Trophoblast cell (in vitro differentiated cells and primary cell): ENCODE measurements around the gene C19orf44.

Experiments used
- DNase-seq, 2 donors: peaks; one replicate each; pipeline ENCODE4 v3.0.0-alpha.2; 2016
- H2AFZ ChIP-seq: 2 replicates; pipeline ENCODE4 v1.6.1; 2013; ENCODE audit warnings: low read length, moderate library complexity, mild to moderate bottlenecking; ENCODE audit not compliant: insufficient read depth, poor library complexity
- H2AK5ac ChIP-seq: 2 replicates; pipeline ENCODE4 v1.6.1; 2013; ENCODE audit warnings: mild to moderate bottlenecking, low read length
- H2BK120ac ChIP-seq: 2 replicates; pipeline ENCODE4 v1.6.1; 2013; ENCODE audit warnings: low read length, mild to moderate bottlenecking, moderate library complexity; ENCODE audit not compliant: insufficient read depth, poor library complexity
- H2BK12ac ChIP-seq: 2 replicates; pipeline ENCODE4 v1.6.1; 2013; ENCODE audit warnings: mild to moderate bottlenecking, low read length, moderate library complexity
- H2BK5ac ChIP-seq: 2 replicates; pipeline ENCODE4 v1.6.1; 2013; ENCODE audit warnings: low read length, low read depth, moderate library complexity, mild to moderate bottlenecking; ENCODE audit not compliant: poor library complexity
- H3K14ac ChIP-seq: 2 replicates; pipeline ENCODE4 v1.6.1; 2013; ENCODE audit warnings: mild to moderate bottlenecking, low read length
- H3K18ac ChIP-seq: 2 replicates; pipeline ENCODE4 v1.6.1; 2013; ENCODE audit warnings: mild to moderate bottlenecking, low read length
- H3K23ac ChIP-seq: 2 replicates; pipeline ENCODE4 v1.6.1; 2013; ENCODE audit warnings: low read length
- H3K27ac ChIP-seq: 2 replicates; pipeline ENCODE4 v1.5.1; 2013; ENCODE audit warnings: low read depth, mild to moderate bottlenecking, inconsistent platforms, low read length, moderate library complexity
- H3K27me3 ChIP-seq: 2 replicates; pipeline ENCODE4 v1.6.1; 2013; ENCODE audit warnings: inconsistent platforms, mild to moderate bottlenecking, low read length, moderate library complexity; ENCODE audit not compliant: insufficient read depth
- H3K36me3 ChIP-seq, 2 experiments: 1 replicate in 1 of 2; 2 replicates in 1 of 2; pipeline ENCODE4 v1.6.1; 2013; ENCODE audit warnings: low read length in 2 of 2, mild to moderate bottlenecking in 2 of 2, moderate library complexity in 1 of 2; ENCODE audit not compliant: insufficient read depth in 2 of 2, control insufficient read depth in 1 of 2
- H3K4ac ChIP-seq: 2 replicates; pipeline ENCODE4 v1.6.1; 2013; ENCODE audit warnings: low read depth, mild to moderate bottlenecking, low read length, moderate library complexity
- H3K4me1 ChIP-seq, 2 experiments: 1 replicate in 1 of 2; 2 replicates in 1 of 2; pipeline ENCODE4 v1.6.1; 2013; ENCODE audit warnings: low read length in 2 of 2, mild to moderate bottlenecking in 2 of 2, moderate library complexity in 1 of 2; ENCODE audit not compliant: insufficient read depth in 2 of 2, control insufficient read depth in 1 of 2
- H3K4me2 ChIP-seq: 2 replicates; pipeline ENCODE4 v1.6.1; 2013; ENCODE audit warnings: inconsistent platforms, mild to moderate bottlenecking, low read length, moderate library complexity
- H3K4me3 ChIP-seq: 2 replicates; pipeline ENCODE4 v1.5.1; 2013; ENCODE audit warnings: mild to moderate bottlenecking, low read depth, low read length, inconsistent platforms
- H3K79me1 ChIP-seq: one replicate; pipeline ENCODE4 v1.6.1; 2013; ENCODE audit warnings: low read length
- H3K79me2 ChIP-seq: 2 replicates; pipeline ENCODE4 v1.6.1; 2013; ENCODE audit warnings: low read length, mild to moderate bottlenecking; ENCODE audit not compliant: control insufficient read depth, insufficient read depth, poor library complexity
- H3K9ac ChIP-seq: 2 replicates; pipeline ENCODE4 v1.6.1; 2013; ENCODE audit warnings: mild to moderate bottlenecking, low read length
- H3K9me3 ChIP-seq: 2 replicates; pipeline ENCODE4 v1.6.1; 2013; ENCODE audit warnings: low read depth, mild to moderate bottlenecking, control low read depth, inconsistent platforms, low read length; ENCODE audit not compliant: insufficient read depth
- H4K12ac ChIP-seq: 2 replicates; pipeline ENCODE4 v1.6.1; 2013; ENCODE audit warnings: low read depth, mild to moderate bottlenecking, low read length, moderate library complexity
- H4K8ac ChIP-seq: 2 replicates; pipeline ENCODE4 v1.6.1; 2013; ENCODE audit warnings: low read depth, mild to moderate bottlenecking, low read length, moderate library complexity
- H4K91ac ChIP-seq: one replicate; pipeline ENCODE4 v1.6.1; 2013; ENCODE audit warnings: low read depth, mild to moderate bottlenecking, low read length, moderate library complexity
- WGBS: extraction: QIAGEN DNeasy Blood & Tissue Kit; methylation state at CpG from one replicate; pipeline ENCODE4 v1.1.7; 2013; ENCODE audit warnings: missing lambda C conversion rate; ENCODE audit not compliant: insufficient read length, insufficient coverage; ENCODE audit errors: extremely low coverage; 5-methylcytosine and 5-hydroxymethylcytosine counted together

The C19orf44 gene

GRCh38 chr19:16524991-16525734 is 29.0 kb downstream of the C19orf44 start:
- no CpG with 5 or more reads among the region's 54 CpGs for WGBS
- H3K27ac ChIP-seq = no peak overlapping the region
- H2BK12ac ChIP-seq = no peak overlapping the region
- no peaks in the 10 kb centered on the region for H3K79me2 ChIP-seq
- no peak overlapping the region for H4K12ac ChIP-seq
- H3K79me1 ChIP-seq = peaks cover 3% of the 10 kb centered on the region
- H4K8ac ChIP-seq = no peak overlapping the region
- H4K91ac ChIP-seq = no peak overlapping the region
- no peak overlapping the region for H3K14ac ChIP-seq
- H3K4me1 ChIP-seq = peaks cover 12 to 15% of the 10 kb centered on the region in 2 experiments
- no peak overlapping the region for H2BK5ac ChIP-seq
- no peak overlapping the region for H3K18ac ChIP-seq
- no peak overlapping the region for H3K9ac ChIP-seq
- DNase-seq = no peak
- no peak overlapping the region for H3K23ac ChIP-seq
- no peak overlapping the region for H2AFZ ChIP-seq
- peaks cover 82 to 85% of the 10 kb centered on the region in 2 experiments for H3K36me3 ChIP-seq
- peaks cover 7% of the 10 kb centered on the region for H3K9me3 ChIP-seq
- no peak overlapping the region for H3K4ac ChIP-seq
- no peak overlapping the region for H2BK120ac ChIP-seq
- H2AK5ac ChIP-seq = no peak overlapping the region
- H3K4me3 ChIP-seq = no peak overlapping the region
- H3K27me3 ChIP-seq = no peaks in the 10 kb centered on the region
- H3K4me2 ChIP-seq = no peak overlapping the region

- Histone ChIP-seq H3K79me2 (no peaks in the 10 kb centered on the region), H2AK5ac (no peak overlapping the region), H4K91ac (no peak overlapping the region), H3K4me3 (no peak overlapping the region), H3K18ac (no peak overlapping the region), H3K27me3 (no peaks in the 10 kb centered on the region), H2BK120ac (no peak overlapping the region), H3K27ac (no peak overlapping the region), H3K4me2 (no peak overlapping the region), H3K4me1 (peaks cover 12 to 15% of the 10 kb centered on the region in 2 experiments), H3K14ac (no peak overlapping the region), H3K4ac (no peak overlapping the region), H4K12ac (no peak overlapping the region), H4K8ac (no peak overlapping the region), H2BK12ac (no peak overlapping the region), H3K9ac (no peak overlapping the region), H3K79me1 (peaks cover 3% of the 10 kb centered on the region), H3K9me3 (peaks cover 3% of the 10 kb centered on the region), H3K36me3 (peaks cover 82 to 85% of the 10 kb centered on the region in 2 experiments), H3K23ac (no peak overlapping the region), H2BK5ac (no peak overlapping the region), H2AFZ (no peak overlapping the region)
- WGBS = no CpG with 5 or more reads among the region's 29 CpGs
- DNase-seq = no peak
Measured at GRCh38 chr19:16525751-16526481, 29.7 kb downstream of the C19orf44 start.

GRCh38 chr19:16527334-16527935 is 31.2 kb downstream of the C19orf44 start:
- Histone ChIP-seq H4K12ac (no peak overlapping the region), H2AK5ac (no peak overlapping the region), H3K27ac (peak overlapping the region; percentile 66), H3K18ac (no peak overlapping the region), H3K36me3 (peaks cover 83 to 88% of the 10 kb centered on the region in 2 experiments), H3K4ac (no peak overlapping the region), H3K4me1 (peaks cover 12 to 15% of the 10 kb centered on the region in 2 experiments), H2BK12ac (no peak overlapping the region), H3K4me2 (peak overlapping the region; percentile 46), H3K23ac (no peak overlapping the region), H2BK120ac (no peak overlapping the region), H3K9me3 (peaks cover 3% of the 10 kb centered on the region), H4K8ac (no peak overlapping the region), H3K27me3 (no peaks in the 10 kb centered on the region), H2AFZ (no peak overlapping the region), H3K79me1 (peaks cover 3% of the 10 kb centered on the region), H4K91ac (no peak overlapping the region), H3K4me3 (peak overlapping the region; percentile 1), H3K14ac (no peak overlapping the region), H2BK5ac (no peak overlapping the region), H3K9ac (peak overlapping the region; percentile 18), H3K79me2 (no peaks in the 10 kb centered on the region)
- WGBS = no CpG with 5 or more reads among the region's 14 CpGs
- peak; percentile 64 to 82 for DNase-seq

- H3K4me2 ChIP-seq = peak overlapping the region; percentile 46
- no peak overlapping the region for H3K14ac ChIP-seq
- H2BK120ac ChIP-seq = no peak overlapping the region
- peak in 1 of 2 donors; percentile 21 for DNase-seq
- no peak overlapping the region for H3K4me3 ChIP-seq
- H3K36me3 ChIP-seq = peaks cover 83 to 88% of the 10 kb centered on the region in 2 experiments
- H2BK12ac ChIP-seq = no peak overlapping the region
- no peak overlapping the region for H4K12ac ChIP-seq
- peak overlapping the region; percentile 66 for H3K27ac ChIP-seq
- no peak overlapping the region for H2AFZ ChIP-seq
- no peak overlapping the region for H3K18ac ChIP-seq
- no peak overlapping the region for H2AK5ac ChIP-seq
- no peak overlapping the region for H3K9ac ChIP-seq
- no peak overlapping the region for H4K8ac ChIP-seq
- no peak overlapping the region for H3K23ac ChIP-seq
- peaks cover 3% of the 10 kb centered on the region for H3K79me1 ChIP-seq
- no peak overlapping the region for H3K4ac ChIP-seq
- H3K4me1 ChIP-seq = peaks cover 12 to 15% of the 10 kb centered on the region in 2 experiments
- no peak overlapping the region for H4K91ac ChIP-seq
- WGBS = no CpG with 5 or more reads among the region's 12 CpGs
- H3K79me2 ChIP-seq = no peaks in the 10 kb centered on the region
- H2BK5ac ChIP-seq = no peak overlapping the region
- H3K27me3 ChIP-seq = no peaks in the 10 kb centered on the region
- peaks cover 3% of the 10 kb centered on the region for H3K9me3 ChIP-seq
Measured at GRCh38 chr19:16527971-16528521, 31.9 kb downstream of the C19orf44 start.
